ENCODE results near the gene GCGR.

GCGR gene

DNA sequence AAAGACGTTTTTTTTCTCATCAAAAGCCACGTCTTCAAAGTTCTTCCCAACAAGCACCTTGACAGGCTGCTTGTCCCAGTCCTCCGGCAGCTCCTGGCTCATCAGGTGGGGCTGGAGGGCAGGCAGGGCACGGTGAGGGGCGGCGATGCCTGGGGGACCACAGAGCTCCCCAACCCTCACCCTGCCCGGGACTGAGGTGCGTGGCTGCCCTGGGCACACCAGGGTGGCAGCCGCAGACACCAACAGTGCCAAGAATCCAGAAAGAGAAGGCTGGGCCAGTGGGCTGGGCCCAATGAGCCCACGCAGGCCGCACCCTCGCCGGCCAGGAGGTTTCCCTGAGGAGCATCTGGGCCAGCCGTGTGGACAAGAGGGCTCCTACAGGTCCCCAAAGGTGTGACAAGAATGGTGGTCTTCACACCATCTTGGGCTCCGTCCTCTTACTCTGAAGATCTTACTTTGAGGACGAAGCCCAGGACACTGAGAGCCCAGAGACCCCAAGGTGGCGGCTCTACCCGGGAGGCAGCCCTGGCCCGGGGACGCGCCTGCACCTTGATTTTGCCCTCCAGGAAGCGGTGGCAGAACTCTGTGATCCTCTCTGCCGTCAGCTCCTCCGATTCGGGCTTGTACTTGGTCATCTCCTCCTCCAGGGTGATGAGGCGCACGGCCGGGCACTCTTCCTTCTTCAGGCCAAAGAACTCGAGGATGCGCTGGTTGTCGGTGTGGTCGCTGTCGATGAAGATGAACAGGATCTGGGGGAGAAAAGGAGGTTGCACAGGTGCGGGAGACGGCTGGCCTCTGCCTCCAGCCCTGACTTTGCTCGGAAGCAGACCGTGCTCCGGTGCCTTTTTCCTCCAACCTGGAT is 42.2 kb downstream of the GCGR start:
- TF ChIP-seq, protein P1, sequence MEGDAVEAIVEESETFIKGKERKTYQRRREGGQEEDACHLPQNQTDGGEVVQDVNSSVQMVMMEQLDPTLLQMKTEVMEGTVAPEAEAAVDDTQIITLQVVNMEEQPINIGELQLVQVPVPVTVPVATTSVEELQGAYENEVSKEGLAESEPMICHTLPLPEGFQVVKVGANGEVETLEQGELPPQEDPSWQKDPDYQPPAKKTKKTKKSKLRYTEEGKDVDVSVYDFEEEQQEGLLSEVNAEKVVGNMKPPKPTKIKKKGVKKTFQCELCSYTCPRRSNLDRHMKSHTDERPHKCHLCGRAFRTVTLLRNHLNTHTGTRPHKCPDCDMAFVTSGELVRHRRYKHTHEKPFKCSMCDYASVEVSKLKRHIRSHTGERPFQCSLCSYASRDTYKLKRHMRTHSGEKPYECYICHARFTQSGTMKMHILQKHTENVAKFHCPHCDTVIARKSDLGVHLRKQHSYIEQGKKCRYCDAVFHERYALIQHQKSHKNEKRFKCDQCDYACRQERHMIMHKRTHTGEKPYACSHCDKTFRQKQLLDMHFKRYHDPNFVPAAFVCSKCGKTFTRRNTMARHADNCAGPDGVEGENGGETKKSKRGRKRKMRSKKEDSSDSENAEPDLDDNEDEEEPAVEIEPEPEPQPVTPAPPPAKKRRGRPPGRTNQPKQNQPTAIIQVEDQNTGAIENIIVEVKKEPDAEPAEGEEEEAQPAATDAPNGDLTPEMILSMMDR (IDR thresholded peaks at IDR 0.05; ENCODE audit: low read depth, low read length, missing control alignments): no peak

DNA sequence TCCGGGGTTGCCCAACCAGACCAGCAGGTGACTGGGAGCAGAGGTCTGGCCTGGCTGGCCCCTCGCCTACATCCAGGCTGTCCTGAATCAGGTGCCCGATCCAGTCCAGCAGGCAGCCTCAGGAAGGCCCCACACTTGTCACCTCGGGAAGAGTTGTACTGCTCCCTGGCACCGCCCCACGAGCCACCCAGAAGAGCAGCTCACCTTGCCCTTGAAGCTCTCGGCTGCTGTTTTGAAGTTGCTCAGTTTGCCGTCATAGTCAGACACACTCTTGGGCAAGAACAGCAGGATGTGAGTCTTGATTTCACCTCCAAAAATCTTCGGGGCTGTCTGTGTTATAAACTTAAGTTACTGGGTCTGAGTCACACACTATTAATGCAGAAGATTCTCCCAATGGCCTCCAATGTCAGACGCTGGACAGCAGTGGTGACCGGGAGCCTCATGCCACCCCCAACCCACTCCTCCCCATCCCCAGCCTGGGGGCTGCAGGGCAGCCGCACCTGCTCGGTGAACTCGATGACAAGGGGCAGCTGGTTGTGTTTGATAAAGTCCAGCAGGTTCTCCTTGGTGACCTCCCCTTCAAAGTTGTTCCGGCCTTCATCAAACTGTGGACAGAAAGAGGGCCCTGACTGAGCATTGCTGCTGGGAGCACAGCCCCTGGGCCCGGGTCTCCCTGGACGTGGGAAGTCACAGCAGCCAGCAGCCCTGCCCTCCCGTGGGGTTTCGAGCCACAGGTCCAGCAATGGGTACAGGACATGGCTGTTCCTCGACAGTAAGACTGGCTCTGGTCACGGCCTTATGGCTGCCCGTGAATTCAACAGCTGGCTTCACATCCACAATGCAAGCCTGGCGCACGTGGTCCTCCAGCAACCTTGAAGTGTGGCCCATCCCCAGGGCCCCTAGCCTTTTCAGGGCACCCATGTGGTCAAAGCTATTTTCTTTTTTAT is 43.1 kb downstream of the GCGR start:
- Histone ChIP-seq H3K27ac (no peak overlapping the region), H3K27me3 (replicated peaks) (no peaks in the 10 kb centered on the region), H3K36me3 (replicated peaks) (peaks cover 87% of the 10 kb centered on the region), H3K4me3 (ENCODE audit: low read depth, low read length) (no peak overlapping the region)
- DNase-seq: no peak
- TF ChIP-seq, protein P1 (IDR thresholded peaks at IDR 0.05; ENCODE audit: low read depth, low read length, missing control alignments): no peak
- in situ Hi-C loops (cut with HindIII; ENCODE audit: low pct_ligation_motif_present, low sequenced_read_pairs): no loop called here

More for the DNA sequence above, 42.2 kb downstream of the GCGR start:
- in situ Hi-C loops (cut with HindIII; ENCODE audit: low pct_ligation_motif_present, low sequenced_read_pairs): no loop called here
- Histone ChIP-seq H3K36me3 (replicated peaks) (peaks cover 80% of the 10 kb centered on the region), H3K27ac (no peak overlapping the region), H3K27me3 (replicated peaks) (no peaks in the 10 kb centered on the region), H3K4me3 (ENCODE audit: low read depth, low read length) (no peak overlapping the region)
- no peak for DNase-seq

DNA sequence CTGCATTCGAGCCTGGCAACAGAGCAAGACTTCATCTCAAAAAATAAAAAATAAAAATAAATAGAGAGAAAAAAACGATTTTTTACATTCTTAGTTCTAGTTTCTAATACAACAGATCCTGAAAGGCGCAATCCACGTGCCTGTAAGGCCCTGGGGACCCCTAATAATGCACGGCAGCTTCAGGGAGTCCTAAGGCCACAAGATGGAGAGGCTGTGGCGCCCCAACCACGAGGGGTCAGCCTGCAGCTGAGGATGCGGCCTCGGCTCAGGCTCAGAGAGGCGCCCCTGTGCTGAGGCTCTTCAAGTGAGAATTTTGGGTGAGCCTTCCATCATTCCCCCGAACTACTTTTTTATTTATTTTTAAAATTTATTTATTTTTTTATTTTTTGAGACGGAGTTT is 45.5 kb downstream of the GCGR start:
- DNase-seq: no peak
- in situ Hi-C loops (cut with HindIII; ENCODE audit: low pct_ligation_motif_present, low sequenced_read_pairs): no loop called here
- Histone ChIP-seq H3K27ac (no peak overlapping the region), H3K4me3 (ENCODE audit: low read depth, low read length) (no peak overlapping the region), H3K36me3 (replicated peaks) (peaks cover 85% of the 10 kb centered on the region), H3K27me3 (replicated peaks) (no peaks in the 10 kb centered on the region)
- TF ChIP-seq, protein P1 (IDR thresholded peaks at IDR 0.05; ENCODE audit: low read depth, low read length, missing control alignments): no peak

DNA sequence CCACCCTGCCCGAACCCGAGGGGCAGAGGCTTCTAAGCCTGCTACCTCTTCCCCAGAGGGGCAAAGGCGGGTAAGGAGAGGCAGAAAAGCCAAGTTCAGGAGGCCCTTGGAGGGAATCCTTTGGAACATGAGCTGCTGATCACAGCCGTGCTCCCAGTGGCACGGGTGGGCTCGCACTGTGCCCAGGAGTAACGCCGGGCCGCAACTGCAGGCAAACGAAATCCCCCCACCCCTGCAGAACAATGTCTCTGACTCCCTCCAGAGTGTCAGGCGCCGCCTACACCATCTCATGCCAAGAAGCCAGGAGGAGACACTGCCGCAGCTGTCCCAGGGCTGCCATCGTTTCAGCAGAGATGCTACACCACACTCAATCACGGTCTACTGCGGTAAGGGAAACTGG is 47.5 kb downstream of the GCGR start:
- TF ChIP-seq, protein P1 (IDR thresholded peaks at IDR 0.05; ENCODE audit: low read depth, low read length, missing control alignments): no peak
- Histone ChIP-seq H3K27ac (no peak overlapping the region), H3K4me3 (ENCODE audit: low read depth, low read length) (no peak overlapping the region), H3K36me3 (replicated peaks) (peaks cover 82% of the 10 kb centered on the region), H3K27me3 (replicated peaks) (no peaks in the 10 kb centered on the region)
- in situ Hi-C loops (cut with HindIII; ENCODE audit: low pct_ligation_motif_present, low sequenced_read_pairs): no loop called here
- no peak for DNase-seq

DNA sequence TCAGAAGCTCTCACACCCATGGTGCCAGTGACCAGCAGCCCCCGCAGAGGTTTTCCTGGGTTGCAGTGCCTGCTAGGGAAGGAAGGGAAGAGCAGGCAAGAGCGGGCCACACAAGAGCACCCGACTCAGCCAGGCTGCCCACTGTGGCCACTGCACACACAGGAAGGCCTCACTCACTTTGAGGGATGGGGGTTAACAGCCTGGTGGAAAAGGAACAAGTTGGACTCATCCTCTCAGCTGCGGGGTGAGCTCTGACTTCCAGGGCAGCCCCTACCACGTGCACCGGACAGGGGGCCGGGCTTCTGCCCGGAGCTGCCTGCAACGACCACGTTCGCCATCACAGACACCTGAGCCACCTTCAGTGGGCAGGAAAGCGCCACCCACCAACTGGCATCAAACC is 48.3 kb downstream of the GCGR start:
- Histone ChIP-seq H3K36me3 (replicated peaks) (peaks cover 79% of the 10 kb centered on the region), H3K27me3 (replicated peaks) (no peaks in the 10 kb centered on the region)
- TF ChIP-seq, protein P1 (IDR thresholded peaks at IDR 0.05; ENCODE audit: low read depth, low read length, missing control alignments): no peak

More for the DNA sequence above, 48.3 kb downstream of the GCGR start:
- DNase-seq: no peak
- no peak overlapping the region for H3K27ac ChIP-seq
- no peak overlapping the region for H3K4me3 ChIP-seq (ENCODE audit: low read depth, low read length)
- in situ Hi-C loops (cut with HindIII; ENCODE audit: low pct_ligation_motif_present, low sequenced_read_pairs): no loop called here

Data from brain microvascular endothelial cell (primary cell).